Endodermal cell (in vitro differentiated cells): ENCODE results near the gene ARFIP1. TPM values are rescaled to one million over a fixed set of nuclear protein-coding genes. Genes with fewer than 3 reads are reported as not detected.

Experiments
- DNase-seq: peaks from one replicate; pipeline ENCODE4 v3.0.0-alpha.2; 2017
- H3K27ac ChIP-seq: 2 replicates; pipeline ENCODE4 v1.5.1; 2013; ENCODE audit warnings: mild to moderate bottlenecking, low read depth, low read length, moderate library complexity
- H3K27me3 ChIP-seq: 2 replicates; pipeline ENCODE4 v1.6.1; 2013; ENCODE audit warnings: mild to moderate bottlenecking, low read length, moderate library complexity; ENCODE audit not compliant: insufficient read depth, control insufficient read depth, poor library complexity, severe bottlenecking
- H3K36me3 ChIP-seq: 2 replicates; pipeline ENCODE4 v1.7.0; 2013; ENCODE audit warnings: mild to moderate bottlenecking, low read length, moderate library complexity; ENCODE audit not compliant: control insufficient read depth, insufficient read depth
- H3K4me1 ChIP-seq: one replicate; pipeline ENCODE4 v1.7.0; 2013; ENCODE audit warnings: low read length; ENCODE audit not compliant: control insufficient read depth, insufficient read depth
- H3K4me3 ChIP-seq: 2 replicates; pipeline ENCODE4 v1.5.1; 2013; ENCODE audit warnings: mild to moderate bottlenecking, low read length, moderate library complexity
- H3K9ac ChIP-seq: 2 replicates; pipeline ENCODE4 v1.6.1; 2013; ENCODE audit warnings: mild to moderate bottlenecking, low read length, moderate library complexity; ENCODE audit not compliant: poor library complexity, severe bottlenecking; ENCODE audit errors: extremely low read depth
- H3K9me3 ChIP-seq: 2 replicates; pipeline ENCODE4 v1.6.1; 2013; ENCODE audit warnings: mild to moderate bottlenecking, low read length, moderate library complexity; ENCODE audit not compliant: control insufficient read depth
- H3K27ac Mint-ChIP-seq: 2 replicates; pipeline ENCODE4 v1.8.0; 2020; ENCODE audit warnings: mixed read lengths
- H3K27me3 Mint-ChIP-seq: 2 replicates; pipeline ENCODE4 v1.8.0; 2021; ENCODE audit warnings: mild to moderate bottlenecking, mixed read lengths; ENCODE audit not compliant: insufficient read depth
- H3K36me3 Mint-ChIP-seq: 2 replicates; pipeline ENCODE4 v1.8.0; 2020; ENCODE audit warnings: low read depth, mixed read lengths
- H3K4me1 Mint-ChIP-seq: 2 replicates; pipeline ENCODE4 v1.8.0; 2020; ENCODE audit warnings: mixed read lengths
- H3K4me3 Mint-ChIP-seq: 2 replicates; pipeline ENCODE4 v1.8.0; 2020; ENCODE audit warnings: mild to moderate bottlenecking, moderate library complexity, mixed read lengths
- H3K9me3 Mint-ChIP-seq: 2 replicates; pipeline ENCODE4 v1.8.0; 2020; ENCODE audit warnings: mild to moderate bottlenecking, mixed read lengths
- CTCF ChIP-seq: fragments of 200-600 bp; sonication (generic); conservative IDR thresholded peaks from 2 replicates; pipeline ENCODE4 v1.5.0; 2021; ENCODE audit warnings: antibody characterized with exemption, mild to moderate bottlenecking
- WGBS, 2 experiments: methylation state at CpG; one replicate each; pipeline versions ENCODE4 v1.1.5 to v1.1.7; 2013; ENCODE audit warnings: missing lambda C conversion rate in 2 of 2, mixed read lengths in 1 of 2; ENCODE audit not compliant: insufficient coverage in 1 of 2, insufficient read length in 1 of 2; 5-methylcytosine and 5-hydroxymethylcytosine counted together
- total RNA-seq, 2 donors: library from RNA; stranded (reverse); fragmentation: NEBNext Ultra II Directional in 1 of 2; extraction: Animal tissue kit (Norgen Biotek cat#: 25700) in 1 of 2; gene quantifications; 2 replicates in 1 of 2; 3 replicates in 1 of 2; pipeline ENCODE4 v1.2.1, GENCODE V29; 2021

ARFIP1 gene
- total RNA-seq, 2 donors from 2014 or later: 34.3 to 39.4 TPM

- DNase-seq: no peak
- Mint-ChIP-seq H3K27me3 (no peaks in the 10 kb centered on the region), H3K36me3 (peaks cover 51% of the 10 kb centered on the region), H3K4me1 (no peaks in the 10 kb centered on the region), H3K27ac (no peak overlapping the region), H3K9me3 (peaks cover 26% of the 10 kb centered on the region), H3K4me3 (no peak overlapping the region)
- H3K4me3 ChIP-seq: no peak overlapping the region
- 86 to 95% methylated on average over 6 to 11 of the region's 11 CpGs for WGBS, 2 experiments
- peaks cover 8% of the 10 kb centered on the region for H3K36me3 ChIP-seq
- H3K27ac ChIP-seq: no peak overlapping the region
- no peaks in the 10 kb centered on the region for H3K4me1 ChIP-seq
- TF ChIP-seq CTCF: no peak
- peaks cover 27% of the 10 kb centered on the region for H3K9me3 ChIP-seq
- no peak overlapping the region for H3K9ac ChIP-seq
- no peaks in the 10 kb centered on the region for H3K27me3 ChIP-seq
These were observed 31.0 kb downstream of the ARFIP1 start for GRCh38 chr4:152810715-152811287.

GRCh38 chr4:152815078-152815477, 35.3 kb downstream of the ARFIP1 start:
- H3K4me1 ChIP-seq: no peaks in the 10 kb centered on the region
- H3K9ac ChIP-seq: no peak overlapping the region
- DNase-seq: no peak
- H3K36me3 ChIP-seq: peaks cover 9% of the 10 kb centered on the region
- no peak overlapping the region for H3K4me3 Mint-ChIP-seq
- TF ChIP-seq CTCF: no peak
- H3K27ac ChIP-seq: no peak overlapping the region
- H3K9me3 Mint-ChIP-seq: peaks cover 22% of the 10 kb centered on the region
- H3K36me3 Mint-ChIP-seq: peaks cover 63% of the 10 kb centered on the region
- peaks cover 36% of the 10 kb centered on the region for H3K9me3 ChIP-seq
- H3K4me3 ChIP-seq: no peak overlapping the region
- H3K4me1 Mint-ChIP-seq: no peaks in the 10 kb centered on the region
- H3K27ac Mint-ChIP-seq: no peak overlapping the region
- no peaks in the 10 kb centered on the region for H3K27me3 ChIP-seq
- H3K27me3 Mint-ChIP-seq: no peaks in the 10 kb centered on the region

GRCh38 chr4:152817331-152817730, 37.6 kb downstream of the ARFIP1 start:
- Mint-ChIP-seq H3K4me1 (no peaks in the 10 kb centered on the region), H3K27ac (no peak overlapping the region), H3K4me3 (no peak overlapping the region), H3K36me3 (peaks cover 68% of the 10 kb centered on the region), H3K9me3 (peaks cover 27% of the 10 kb centered on the region), H3K27me3 (no peaks in the 10 kb centered on the region)
- Histone ChIP-seq H3K27me3 (no peaks in the 10 kb centered on the region), H3K9ac (no peak overlapping the region), H3K9me3 (peaks cover 58% of the 10 kb centered on the region), H3K27ac (no peak overlapping the region), H3K4me3 (no peak overlapping the region), H3K36me3 (peaks cover 16% of the 10 kb centered on the region), H3K4me1 (no peaks in the 10 kb centered on the region)
- no peak for TF ChIP-seq CTCF
- DNase-seq: no peak
